NCI-H1105 treated with DMSO at 0.1 percent for 48 hours (cell line): Measurements from ENCODE around the gene S100A3.

Experiments
- DNase-seq: peaks from one replicate; lab custom pipeline; 2025; lab: John Stamatoyannopoulos, UW

S100A3 gene

DNA sequence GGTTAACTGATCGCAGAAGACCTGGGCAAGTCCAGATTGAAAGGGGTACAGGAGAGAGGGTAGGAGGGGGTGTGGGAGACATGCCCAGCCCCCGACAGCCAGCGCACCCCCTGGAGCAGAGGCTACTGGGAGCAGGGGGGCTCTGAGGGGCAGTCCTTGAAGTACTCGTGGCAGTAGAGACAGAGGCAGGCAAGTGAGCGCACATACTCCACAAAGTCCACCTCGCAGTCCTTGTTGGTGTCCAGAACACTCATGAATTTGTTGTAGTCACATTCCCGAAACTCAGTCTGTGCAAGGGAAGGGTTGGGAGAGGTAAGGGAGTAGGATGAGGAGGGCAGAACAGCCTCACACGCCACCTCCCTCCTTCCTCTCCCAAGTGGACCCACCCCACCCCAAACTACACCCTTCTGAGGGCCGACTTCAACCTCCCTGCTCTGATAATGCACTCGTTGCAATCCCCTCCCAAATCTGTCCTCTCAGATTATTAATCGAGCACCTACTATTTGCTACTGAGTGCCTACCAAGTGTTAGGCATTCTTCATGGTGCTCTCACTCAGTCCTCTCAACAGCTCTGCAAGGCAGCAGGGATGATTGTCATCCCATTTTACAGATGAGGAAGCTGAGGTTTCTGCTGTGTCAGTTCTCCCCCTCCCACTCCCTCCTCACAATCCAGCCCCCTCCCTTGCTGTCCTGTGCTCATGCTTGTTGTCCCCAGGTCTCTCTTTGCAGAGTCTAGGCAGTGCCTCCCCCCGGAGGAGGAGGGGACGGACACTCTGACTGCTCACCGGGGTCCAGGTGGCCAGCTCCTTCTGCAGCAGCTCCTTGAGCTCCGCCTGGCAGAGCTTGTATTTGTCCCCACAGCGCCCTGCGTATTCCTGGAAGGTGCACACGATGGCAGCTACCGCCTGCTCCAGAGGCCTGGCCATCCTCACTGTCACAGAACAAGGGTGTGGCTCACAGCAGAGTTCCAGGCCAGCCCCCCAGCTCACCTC, 1.2 kb downstream of the S100A3 start:
- no peak for DNase-seq

DNA sequence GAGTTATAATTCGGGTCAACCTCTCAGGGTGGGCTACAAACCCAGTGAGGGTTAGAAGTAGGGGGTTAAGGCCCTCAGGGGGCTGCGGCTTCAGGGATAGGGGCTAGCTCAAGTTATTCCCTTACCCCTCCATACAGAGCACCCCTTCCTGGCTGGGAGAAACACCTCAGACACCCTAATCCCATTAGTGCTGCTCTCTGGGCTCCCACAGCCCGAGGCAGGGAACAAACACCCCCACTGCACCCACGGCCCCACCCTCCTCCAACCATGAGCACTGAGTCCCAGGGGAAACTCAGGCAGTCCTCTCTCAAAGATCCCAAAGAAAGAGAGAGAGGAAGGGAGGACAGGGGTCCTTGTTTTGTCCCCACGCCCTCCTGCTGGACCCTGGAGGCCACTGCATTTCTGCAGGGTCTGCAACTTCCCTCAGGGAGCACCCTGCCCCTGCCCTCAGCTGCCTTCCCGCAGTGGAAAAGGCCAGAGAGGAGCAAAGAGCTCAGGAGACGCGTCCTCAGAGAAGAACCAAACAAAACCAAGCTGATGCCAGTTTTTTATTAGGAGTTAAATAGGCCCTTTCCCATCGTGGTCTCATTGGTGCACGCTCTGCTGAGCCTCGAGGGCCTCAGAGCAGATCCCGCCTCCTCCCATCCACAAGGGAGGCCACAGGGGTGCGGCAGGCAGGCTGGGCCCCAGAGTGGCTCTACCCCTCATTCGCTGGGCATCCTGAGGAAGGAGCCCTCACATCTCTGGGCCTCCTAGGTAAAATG, 2.1 kb downstream of the S100A3 start:
- no peak for DNase-seq

DNA sequence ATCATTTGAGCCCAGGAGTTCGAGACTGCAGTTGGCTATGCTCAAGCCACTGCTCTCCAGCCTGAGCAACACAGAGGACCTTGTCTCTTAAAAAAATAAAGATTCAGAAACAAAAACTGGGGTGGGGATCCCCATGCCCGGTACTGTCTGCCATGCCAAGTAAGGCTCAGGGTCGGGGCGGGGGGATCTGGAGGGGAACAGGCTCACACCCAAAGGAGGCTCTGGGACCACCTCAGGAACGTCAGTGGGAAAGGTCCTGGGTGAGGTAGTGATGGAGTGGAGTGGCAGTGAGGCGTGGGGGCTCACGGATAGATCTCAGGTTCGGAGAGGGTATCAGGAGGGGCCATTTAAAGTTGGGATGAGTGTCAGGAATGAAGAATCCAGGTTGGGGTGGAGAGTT, 2.7 kb downstream of the S100A3 start:
- DNase-seq, result no peak

DNA sequence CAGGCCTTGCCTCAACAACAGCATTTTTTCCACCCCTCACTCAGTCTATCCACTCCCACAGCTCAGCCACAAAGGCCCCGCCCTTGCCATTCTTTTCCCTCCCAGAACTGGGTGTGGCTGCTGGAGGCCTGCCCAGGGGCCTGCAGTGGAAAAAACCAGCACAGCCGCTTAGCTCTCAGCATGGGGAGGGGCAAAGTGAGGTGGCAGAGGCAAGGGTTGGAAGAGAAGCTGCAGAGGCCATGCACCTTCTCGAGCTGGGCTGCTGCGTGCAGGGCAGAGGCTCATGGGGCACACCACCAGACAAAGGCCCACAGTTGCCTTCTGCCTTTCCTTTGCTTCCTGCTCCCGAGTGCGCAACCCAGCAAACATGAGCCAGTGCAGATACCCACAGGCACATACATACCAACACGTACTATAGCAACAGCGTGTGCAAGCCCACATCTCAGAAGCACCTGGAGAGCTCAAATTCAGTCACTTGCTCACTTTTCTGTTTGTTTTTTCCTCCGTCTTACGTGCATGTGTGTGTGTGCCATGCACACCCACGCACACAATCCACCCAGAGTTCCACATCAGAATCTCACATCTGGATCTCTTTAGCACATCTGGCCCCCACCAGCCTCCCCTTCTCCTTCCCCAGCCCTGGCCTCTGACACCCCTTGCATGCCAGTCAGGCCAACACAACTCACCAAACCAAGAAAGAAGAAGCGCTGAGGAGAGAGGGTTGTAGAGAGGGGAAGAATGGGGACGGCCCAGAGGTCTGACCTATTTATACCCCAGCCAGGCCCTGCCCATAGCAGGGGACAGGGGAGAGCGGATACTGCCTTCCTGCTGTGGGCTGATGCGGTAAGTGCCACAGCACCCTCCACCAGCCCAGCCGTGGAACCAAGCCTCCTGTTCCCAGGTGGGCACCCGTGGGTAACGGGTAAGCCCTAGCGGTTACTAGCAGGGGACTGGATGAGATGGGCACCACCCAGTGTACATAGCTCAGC, 3.7 kb downstream of the S100A3 start, which contains the start of gene S100A4:
S100A4 (minus strand) TSS at position 740 of the 989 bp plus-strand sequence. CDS start 1,012 bp downstream, outside the sequence.
- DNase-seq, result peak; percentile 34

DNA sequence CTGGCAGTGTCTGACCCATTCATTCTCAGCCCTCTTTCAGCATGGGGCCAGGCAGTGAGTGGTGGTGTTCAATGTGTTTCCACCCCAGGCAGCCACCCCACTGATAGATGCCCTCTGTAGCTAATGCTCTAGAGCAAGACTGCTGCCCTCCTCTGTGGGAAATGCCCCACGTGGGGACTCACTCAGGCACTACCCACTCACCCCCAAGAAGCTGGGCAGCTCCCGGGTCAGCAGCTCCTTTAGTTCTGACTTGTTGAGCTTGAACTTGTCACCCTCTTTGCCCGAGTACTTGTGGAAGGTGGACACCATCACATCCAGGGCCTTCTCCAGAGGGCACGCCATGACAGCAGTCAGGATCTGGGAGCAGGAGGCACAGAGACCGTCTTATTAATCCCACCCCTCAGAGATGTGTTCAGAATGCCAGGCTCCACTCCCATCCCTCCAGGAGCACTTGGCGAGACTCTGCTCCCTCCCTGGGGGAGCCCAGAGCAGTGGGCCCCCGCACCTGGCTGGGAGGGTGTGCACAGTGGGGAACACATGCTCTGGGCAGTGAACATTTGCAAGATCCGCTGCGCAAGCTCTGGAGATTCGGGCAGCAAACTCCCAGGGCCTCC, 4.5 kb downstream of the S100A3 start:
- DNase-seq, result no peak

DNA sequence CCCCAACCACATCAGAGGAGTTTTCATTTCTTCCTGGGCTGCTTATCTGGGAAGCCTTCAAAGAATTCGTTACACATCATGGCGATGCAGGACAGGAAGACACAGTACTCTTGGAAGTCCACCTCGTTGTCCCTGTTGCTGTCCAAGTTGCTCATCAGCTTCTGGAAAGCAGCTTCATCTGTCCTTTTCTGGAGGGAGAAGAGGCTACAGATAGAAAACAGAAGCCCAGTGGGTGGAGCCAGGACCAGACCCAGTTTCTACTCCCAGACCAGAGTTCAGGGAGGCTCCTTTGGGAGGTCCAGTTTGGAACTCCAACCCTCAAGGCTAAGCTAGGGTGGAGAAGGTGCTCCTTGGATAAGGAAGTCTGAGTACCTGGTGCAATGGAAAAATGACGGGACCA, 5.3 kb downstream of the S100A3 start:
- DNase-seq, result no peak

DNA sequence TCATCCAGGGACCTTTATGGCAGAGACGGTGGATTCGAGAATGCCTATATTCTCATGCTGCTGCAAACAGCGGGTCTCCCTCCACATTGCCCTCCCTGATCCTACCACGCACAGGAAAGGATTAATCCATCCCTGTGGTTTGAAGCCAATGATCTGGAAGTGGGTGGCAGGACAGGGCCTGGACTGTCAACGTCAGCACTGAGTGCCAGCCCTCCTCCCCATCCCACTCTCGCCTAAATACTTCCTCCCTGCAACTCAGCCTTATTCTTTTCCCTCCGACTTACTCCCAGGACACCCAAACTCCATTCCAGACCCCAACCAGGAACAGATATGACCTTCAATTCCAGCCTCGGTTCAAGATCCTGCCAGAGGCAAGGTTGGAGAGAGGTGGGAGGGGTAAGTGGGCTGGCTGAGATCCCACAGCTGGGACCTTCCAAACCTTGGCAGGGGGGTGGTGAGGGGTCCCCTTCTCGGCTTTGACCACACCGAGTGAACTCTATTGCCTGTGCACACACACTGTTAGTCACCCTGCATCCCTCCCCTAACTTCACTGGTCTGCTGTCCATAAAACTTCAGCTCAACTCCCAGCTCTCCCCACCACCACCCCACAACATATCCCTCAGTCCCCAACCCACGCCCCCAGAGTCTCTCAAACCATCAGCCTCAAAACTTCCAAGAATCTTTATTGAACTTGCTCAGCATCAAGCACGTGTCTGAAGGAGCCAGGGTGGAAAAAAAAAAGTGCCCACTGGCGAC, 5.9 kb downstream of the S100A3 start:
- no peak for DNase-seq

DNA sequence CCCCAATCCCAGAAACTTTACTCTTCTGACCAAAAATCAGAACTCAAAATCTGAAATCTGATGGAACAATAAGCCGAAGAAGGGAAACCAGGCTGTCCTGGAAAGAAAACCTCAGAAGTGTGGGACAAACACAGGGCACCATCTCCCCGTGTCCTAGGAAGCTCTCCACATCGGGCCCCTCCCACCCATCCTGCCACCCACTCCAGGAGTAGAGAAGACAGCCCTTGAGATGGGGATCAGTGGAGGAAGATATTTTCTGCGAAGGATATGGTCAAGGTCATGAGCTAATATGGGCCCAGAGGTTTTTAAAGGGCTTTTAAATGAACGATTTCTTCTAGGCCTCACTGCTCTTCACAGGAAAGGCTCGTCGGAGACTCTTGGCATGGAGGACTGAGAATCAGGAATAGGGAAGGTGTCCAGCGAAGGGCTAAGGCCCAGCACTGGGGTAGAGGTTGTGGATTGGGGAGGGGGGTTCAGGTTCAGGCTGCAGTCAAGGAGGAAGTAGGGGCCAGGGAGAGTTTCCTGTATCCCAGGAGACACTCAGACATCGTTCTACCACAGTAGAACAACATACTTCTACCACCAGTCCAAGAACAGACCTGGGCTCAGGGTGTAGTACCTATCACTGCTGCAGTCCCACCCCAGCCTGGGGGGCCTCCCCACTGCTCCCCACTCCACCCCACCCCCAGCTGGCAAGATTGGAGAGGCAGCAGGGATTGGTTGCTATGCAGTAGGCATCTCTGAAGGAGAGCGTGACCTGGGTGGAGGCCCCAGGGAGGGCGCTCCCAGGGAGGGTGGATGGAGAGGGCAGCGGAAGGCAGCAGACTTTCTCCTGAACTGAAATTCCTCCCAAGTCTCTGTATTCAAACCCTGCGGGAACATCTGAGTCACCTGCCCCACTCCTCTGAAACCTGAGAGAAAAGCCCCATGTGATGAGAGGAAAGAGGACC, 7.1 kb downstream of the S100A3 start:
- DNase-seq, result no peak

DNA sequence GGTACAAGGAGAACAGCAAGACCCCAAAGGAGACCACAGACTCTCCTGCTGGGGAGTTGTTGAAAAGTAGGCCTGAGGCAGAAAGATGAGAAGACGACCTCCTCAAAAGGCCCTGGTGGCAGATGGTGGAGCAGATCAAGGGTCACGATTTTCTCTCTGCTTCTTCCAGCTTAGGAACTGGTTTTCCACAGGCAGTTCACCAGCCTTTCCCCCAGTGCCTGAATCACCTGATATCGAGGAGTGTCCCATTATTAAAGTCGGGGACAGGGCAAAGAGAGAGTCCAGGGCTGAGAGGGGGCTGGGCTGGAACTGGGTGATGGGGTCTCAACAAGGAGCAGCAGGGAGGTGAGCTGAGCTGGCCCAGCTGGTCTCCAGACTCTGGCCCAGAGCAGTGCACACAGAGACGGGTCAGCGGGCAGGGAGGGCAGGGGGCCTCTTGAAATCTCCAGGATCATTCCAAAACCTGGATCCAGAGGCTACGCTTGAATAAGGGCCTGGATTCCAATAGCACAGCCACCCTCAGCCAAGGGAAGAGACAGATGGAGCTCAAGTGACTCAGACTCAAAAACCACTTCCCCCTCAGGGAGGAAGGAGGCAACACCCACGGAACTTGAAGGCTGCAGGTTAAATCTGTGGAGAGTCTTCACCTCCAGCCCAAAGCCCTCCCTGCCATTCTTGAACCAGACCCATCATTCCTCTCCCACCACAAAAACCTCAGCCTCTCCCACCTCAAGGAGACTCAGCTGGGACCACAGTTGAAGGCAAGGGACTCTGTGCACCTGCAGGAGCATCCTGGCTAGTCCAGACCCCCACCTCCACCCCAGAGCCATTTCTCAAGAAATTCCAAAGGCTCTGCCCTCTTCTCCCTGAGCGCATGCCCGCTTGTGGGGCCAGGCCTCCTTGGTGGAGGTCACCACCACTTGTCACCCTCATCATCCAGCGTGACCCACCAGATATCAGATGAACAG, 8.4 kb downstream of the S100A3 start, which contains the start of gene S100A5:
S100A5 (minus strand) TSS at position 541 of the 968 bp plus-strand sequence. CDS start 743 bp downstream, outside the sequence.
- no peak for DNase-seq

DNA sequence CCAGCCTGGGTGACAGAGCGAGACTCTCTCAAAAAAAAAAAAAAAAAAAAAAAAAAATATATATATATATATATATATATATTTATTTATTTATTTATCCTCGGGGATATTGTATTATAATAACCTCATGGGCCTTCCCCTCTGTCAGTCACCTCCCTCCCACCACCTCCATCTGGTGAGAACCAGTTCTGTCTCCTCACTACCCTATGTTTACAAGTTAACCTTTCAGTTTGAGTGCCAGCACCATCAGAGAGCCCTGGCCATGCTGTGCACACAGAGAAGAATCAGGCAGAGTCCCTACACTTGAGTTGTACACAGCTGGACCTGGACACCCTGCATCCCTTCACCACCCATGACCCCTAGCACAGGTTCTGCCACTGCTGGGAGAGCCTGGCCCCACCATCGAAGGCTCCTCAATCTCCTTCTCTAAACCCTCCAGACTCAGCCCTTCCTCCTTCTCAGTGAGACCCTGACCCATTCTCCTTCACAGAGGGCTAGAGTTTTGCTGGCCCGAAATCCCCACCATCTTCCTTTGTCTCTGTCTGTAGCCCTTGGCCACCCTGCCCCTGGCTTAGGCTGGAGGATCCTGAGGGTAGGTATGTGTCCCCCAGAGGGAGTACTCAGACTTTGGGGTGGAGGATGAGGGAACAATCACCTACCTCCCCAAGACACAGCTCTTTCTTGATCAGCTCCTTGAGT, 9.5 kb downstream of the S100A3 start:
- DNase-seq, result no peak

DNA sequence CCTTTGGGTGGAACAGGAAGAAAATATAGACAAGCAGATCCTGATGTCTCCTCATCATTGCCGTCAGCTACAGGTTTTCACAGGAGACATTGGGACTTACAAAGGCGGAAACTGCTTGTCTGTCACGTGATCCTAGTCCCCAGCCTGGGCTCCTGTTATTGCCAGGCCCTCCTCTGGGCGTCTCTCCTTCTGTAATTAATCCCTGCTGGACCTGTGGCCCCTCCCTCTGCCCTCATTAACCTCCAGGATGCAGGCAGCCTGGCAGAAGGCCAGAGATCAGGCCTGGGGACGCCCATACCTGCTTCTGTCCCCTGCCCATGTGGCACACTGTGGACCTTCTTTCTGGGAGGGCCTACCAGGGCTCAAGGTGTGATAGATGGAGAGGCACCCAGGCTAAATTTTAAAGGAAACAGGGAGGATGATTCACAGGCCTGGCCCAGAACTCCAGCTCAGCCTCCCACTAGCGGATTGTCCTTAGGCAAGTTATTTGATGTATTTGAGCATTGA, 10.7 kb downstream of the S100A3 start:
- no peak for DNase-seq

DNA sequence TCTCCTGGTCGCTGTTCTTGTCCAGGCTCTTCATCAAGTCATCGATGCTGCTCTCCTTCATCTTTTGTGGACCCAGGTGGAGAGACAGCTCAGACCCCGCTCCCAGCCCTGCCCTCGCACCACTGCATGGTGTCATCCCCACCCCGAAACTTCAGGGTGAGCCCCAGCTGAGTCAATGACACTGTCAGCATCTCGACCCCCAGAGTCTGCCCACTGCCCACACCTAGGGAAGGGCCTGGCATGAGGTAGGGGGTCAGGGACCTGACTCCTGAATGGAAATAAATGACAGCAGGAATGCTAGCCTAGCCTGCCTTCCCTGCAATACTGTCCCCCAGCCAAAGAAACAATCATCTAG, 11.7 kb downstream of the S100A3 start:
- no peak for DNase-seq

DNA sequence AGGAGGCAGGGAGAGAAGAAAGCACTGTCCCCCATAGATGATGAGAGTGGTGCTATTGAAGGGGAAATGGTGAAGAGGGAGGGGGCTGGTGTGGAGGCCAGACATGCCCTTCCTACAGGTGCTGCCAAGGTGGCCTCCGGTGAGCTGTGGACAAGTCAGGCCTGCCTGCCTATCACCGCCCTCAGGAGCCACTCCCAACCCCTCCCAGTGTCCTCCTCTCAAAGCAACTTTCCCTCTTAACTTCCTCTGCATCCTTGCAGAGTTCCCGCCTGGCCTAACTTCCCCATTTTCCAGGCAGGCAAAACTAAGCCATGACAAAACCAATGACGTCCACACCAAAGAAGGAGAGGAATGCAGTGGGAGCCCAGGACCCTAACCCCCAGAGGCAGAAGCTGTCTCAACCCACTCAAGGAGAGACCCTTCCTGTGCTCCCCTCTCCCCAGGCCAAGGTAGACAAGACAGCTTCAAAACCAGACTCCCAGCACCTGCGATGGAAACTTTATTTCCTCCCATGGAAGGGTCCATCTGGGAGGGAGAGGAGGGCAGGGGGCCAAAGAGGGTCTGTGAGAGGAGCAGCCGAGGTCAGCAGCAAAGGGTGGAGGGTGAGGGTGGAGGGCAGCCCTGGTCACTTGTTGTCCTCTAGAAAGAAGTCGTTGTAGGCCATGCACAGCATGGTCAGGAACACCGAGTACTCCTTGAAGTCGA, 12.2 kb downstream of the S100A3 start:
- no peak for DNase-seq

DNA sequence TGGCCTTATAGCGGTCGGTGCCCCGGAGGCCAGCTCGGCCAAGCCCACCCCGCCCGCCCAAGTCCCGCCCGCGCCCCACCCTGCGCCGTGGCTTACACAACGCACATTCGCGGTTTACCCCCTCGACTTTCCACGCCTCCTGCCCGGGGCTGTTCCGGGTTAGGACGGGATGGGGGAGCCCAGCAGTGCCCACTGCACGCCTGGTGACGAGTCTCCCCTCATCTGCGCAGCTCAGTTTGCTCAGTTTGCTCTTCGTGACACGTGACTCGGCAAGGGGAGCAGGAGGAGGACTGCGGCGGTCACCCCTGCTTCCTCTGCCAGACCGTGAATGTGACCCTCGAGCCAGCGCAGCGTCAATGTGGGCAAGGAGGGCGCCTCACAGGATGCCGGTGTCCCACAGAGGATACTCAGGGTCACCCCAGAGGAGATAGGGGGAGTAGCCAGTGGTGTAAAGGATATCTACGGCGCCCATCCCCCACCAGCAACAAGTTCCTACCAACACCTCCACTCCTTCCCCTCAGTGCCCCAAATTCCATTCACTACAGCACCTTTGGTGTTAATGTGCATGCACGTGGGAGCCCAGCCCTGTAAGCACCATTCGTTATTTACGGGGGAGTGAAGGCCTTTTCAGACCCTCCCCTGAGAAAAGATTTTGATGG, 12.9 kb downstream of the S100A3 start:
- DNase-seq, result peak; percentile 43

DNA sequence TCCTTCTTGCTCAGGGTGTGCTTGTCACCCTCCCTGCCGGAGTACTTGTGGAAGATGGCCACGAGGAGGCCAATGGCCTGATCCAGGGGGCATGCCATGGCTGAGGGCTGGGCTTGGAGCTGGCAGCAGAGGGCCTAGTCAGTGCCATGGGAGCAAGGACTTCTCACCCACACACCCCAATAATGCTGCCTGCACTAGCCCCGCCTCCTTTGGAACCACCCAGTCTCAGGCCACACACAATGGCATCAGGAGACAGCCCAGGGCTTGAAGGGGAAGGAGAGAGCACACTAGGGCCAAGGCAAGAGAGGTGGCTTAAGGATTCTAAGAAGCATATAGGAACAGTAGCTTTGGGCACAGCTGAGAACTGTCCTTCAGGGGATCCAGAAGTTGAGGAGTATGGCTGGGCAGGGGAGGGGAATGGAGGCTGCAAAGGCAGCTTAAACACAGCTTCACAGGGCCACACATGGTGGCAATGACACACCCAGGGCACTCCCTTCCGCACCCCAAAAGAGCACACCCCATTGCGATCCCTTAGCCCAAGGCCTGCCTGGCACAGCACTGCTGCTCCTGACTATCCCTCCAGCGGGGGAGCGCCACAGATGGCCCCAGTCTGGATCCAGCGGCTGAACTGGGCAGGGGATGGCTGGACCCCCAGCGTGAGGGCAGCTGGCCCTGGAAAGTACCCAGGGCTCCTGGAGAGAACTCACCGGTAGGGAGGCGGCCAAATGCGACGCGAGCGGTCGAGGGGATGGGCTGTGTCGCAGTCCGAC, 13.6 kb downstream of the S100A3 start, which contains the start of gene S100A6:
S100A6 (minus strand) TSS at position 750 of the 770 bp plus-strand sequence; CDS start at position 98, 652 bp downstream.
- no peak for DNase-seq
